NT2/D1 (cell line): ENCODE results near the gene LZTS3.
"Not testable (repeated sequence)": the region's sequence is repeated elsewhere in the genome, so short reads cannot be mapped to it uniquely, and the experiment has no call there.

Experiments used
- DNase-seq: peaks from one replicate; pipeline ENCODE4 v3.0.0-alpha.2; 2011; ENCODE audit warnings: low read depth, low spot score
- H3K27me3 ChIP-seq: 2 replicates; pipeline ENCODE4 v1.6.0; 2011; ENCODE audit warnings: mild to moderate bottlenecking; ENCODE audit not compliant: insufficient read length, insufficient read depth
- H3K36me3 ChIP-seq: 2 replicates; pipeline ENCODE4 v1.6.1; 2011; ENCODE audit warnings: mild to moderate bottlenecking, low read length, mixed read lengths; ENCODE audit not compliant: insufficient read depth, insufficient read length
- H3K4me1 ChIP-seq: 2 replicates; pipeline ENCODE4 v1.5.1; 2011; ENCODE audit not compliant: insufficient read depth, insufficient read length
- H3K4me3 ChIP-seq: 2 replicates; pipeline ENCODE4 v1.5.1; 2011; ENCODE audit warnings: low read depth; ENCODE audit not compliant: insufficient read length
- H3K9ac ChIP-seq: 2 replicates; pipeline ENCODE4 v1.6.0; 2011; ENCODE audit warnings: low read depth; ENCODE audit not compliant: insufficient read length
- H3K9me3 ChIP-seq: 2 replicates; pipeline ENCODE4 v1.5.1; 2011; ENCODE audit warnings: mild to moderate bottlenecking, low read length; ENCODE audit not compliant: insufficient read depth
- SUZ12 ChIP-seq: IDR thresholded peaks from 2 replicates; pipeline ENCODE4 v1.6.1; 2011; ENCODE audit not compliant: insufficient read length, insufficient read depth; ENCODE audit errors: extremely low read depth
- YY1 ChIP-seq: IDR thresholded peaks from 2 replicates; pipeline ENCODE4 v1.6.1; 2011; ENCODE audit not compliant: insufficient read length, insufficient read depth
- ZNF274 ChIP-seq: IDR thresholded peaks from 2 replicates; pipeline ENCODE4 v1.6.1; 2011; ENCODE audit warnings: mild to moderate bottlenecking, low read depth, low read length

The LZTS3 gene

GRCh38 chr20:3189561-3190131 is 16.3 kb upstream of the LZTS3 start:
- no peak for DNase-seq
- Histone ChIP-seq H3K9ac (no peak overlapping the region), H3K9me3 (no peaks in the 10 kb centered on the region), H3K4me3 (no peak overlapping the region), H3K27me3 (no peaks in the 10 kb centered on the region), H3K4me1 (peaks cover 3% of the 10 kb centered on the region), H3K36me3 (peaks cover 54% of the 10 kb centered on the region)
- no peak for TF ChIP-seq YY1
- no peak for TF ChIP-seq ZNF274
- no peak for TF ChIP-seq SUZ12

DNA sequence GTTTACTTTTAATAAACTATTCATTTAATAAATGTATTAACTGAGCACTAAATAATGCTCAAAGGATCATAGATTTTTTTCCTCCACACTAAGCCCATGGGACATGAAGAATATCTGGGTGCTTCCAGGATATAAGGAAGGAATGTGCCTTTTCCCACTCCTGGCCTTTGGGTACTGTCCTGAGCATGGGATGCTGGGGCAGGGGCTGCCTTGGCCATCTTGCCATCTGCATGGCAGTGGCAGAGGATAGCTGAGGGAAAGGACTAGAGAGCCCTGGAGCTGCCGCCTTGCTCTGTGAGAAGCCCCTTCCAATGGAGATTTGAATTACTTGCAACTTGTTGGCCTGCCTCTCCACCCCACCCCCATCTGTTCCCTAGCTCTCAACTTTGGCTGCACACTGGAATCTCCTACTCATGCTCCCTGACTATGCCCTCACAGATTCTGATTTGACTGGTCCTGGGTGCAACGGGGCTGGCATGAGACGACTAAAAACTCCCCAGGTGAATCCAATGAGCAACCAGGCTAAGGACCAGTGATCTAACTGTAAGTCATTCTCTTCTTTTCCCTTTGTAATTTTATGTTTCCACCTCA is 15.6 kb upstream of the LZTS3 start:
- Histone ChIP-seq H3K4me1 (peaks cover 3% of the 10 kb centered on the region), H3K9ac (no peak overlapping the region), H3K9me3 (no peaks in the 10 kb centered on the region), H3K36me3 (peaks cover 47% of the 10 kb centered on the region), H3K27me3 (no peaks in the 10 kb centered on the region), H3K4me3 (no peak overlapping the region)
- no peak for DNase-seq
- TF ChIP-seq ZNF274 (no peak), SUZ12 (no peak), YY1 (no peak)

GRCh38 chr20:3187861-3188260 is 14.5 kb upstream of the LZTS3 start:
- not testable (repeated sequence) for H3K9me3 ChIP-seq, DNase-seq, H3K9ac ChIP-seq, H3K4me1 ChIP-seq, H3K27me3 ChIP-seq, H3K4me3 ChIP-seq
- H3K36me3 ChIP-seq = peaks cover 39% of the 10 kb centered on the region

- TF ChIP-seq YY1 (no peak), ZNF274 (no peak), SUZ12 (no peak)
- H3K36me3 ChIP-seq = peaks cover 3% of the 10 kb centered on the region
- H3K9ac ChIP-seq = no peak overlapping the region
- no peak for DNase-seq
- no peaks in the 10 kb centered on the region for H3K9me3 ChIP-seq
- no peaks in the 10 kb centered on the region for H3K27me3 ChIP-seq
- H3K4me1 ChIP-seq = no peaks in the 10 kb centered on the region
- no peak overlapping the region for H3K4me3 ChIP-seq
Observed at GRCh38 chr20:3183896-3184612, 10.7 kb upstream of the LZTS3 start.

- H3K9ac ChIP-seq, H3K27me3 ChIP-seq, H3K9me3 ChIP-seq, DNase-seq, H3K36me3 ChIP-seq, H3K4me3 ChIP-seq, H3K4me1 ChIP-seq: not testable (repeated sequence)
Observed at GRCh38 chr20:3182429-3182828, 9.1 kb upstream of the LZTS3 start.

DNA sequence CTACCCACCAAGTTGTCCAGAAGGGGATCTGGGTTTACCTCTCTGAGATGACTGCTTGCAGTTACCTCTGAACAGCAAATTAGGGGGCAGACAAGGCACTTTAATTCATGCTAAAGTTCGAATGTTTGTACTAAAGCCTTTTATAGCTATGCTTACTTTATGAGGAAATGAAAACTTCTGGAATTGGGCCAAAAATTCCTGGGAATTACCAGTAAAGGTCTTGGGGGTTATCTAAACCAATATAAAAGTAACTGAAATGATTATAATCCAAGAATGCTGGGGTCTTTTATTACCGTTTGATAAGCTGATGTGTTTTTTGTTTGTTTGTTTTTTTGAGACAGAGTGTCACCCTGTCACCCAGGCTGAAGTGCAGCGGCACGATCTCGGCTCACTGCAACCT is 7.9 kb upstream of the LZTS3 start:
- H3K4me1 ChIP-seq = peaks cover 2% of the 10 kb centered on the region
- H3K9ac ChIP-seq = no peak overlapping the region
- H3K36me3 ChIP-seq = peaks cover 3% of the 10 kb centered on the region
- H3K9me3 ChIP-seq = no peaks in the 10 kb centered on the region
- DNase-seq = no peak
- TF ChIP-seq YY1 (no peak), ZNF274 (no peak), SUZ12 (no peak)
- H3K27me3 ChIP-seq = no peaks in the 10 kb centered on the region
- H3K4me3 ChIP-seq = no peak overlapping the region

GRCh38 chr20:3180319-3180718 is 7.0 kb upstream of the LZTS3 start:
- no peaks in the 10 kb centered on the region for H3K27me3 ChIP-seq
- H3K4me1 ChIP-seq = peaks cover 2% of the 10 kb centered on the region
- H3K36me3 ChIP-seq = peaks cover 3% of the 10 kb centered on the region
- DNase-seq = no peak
- no peaks in the 10 kb centered on the region for H3K9me3 ChIP-seq
- TF ChIP-seq YY1 = no peak
- no peak for TF ChIP-seq ZNF274
- TF ChIP-seq SUZ12 = no peak
- H3K9ac ChIP-seq = no peak overlapping the region
- H3K4me3 ChIP-seq = no peak overlapping the region
